Gastroesophageal sphincter (tissue), 4 donors: Measurements from ENCODE around the gene KIDINS220. TPM values are rescaled to one million over a fixed set of nuclear protein-coding genes. Genes with fewer than 3 reads are reported as not detected.

Experiments used
- ATAC-seq: fragments of 150-250 bp; one replicate; pipeline ENCODE4 v1.9.1; 2016; ENCODE audit warnings: mild to moderate bottlenecking, moderate library complexity
- H3K27ac ChIP-seq, 4 donors: fragments of 200-600 bp; sonication (generic) in 3 of 4; 1 replicate in 3 of 4; 2 replicates in 1 of 4; pipeline ENCODE4 v1.5.1; 2016 to 2019
- H3K27me3 ChIP-seq: fragments of 200-600 bp; sonication (generic); one replicate; pipeline ENCODE4 v1.5.1; 2019
- H3K36me3 ChIP-seq, 2 donors: fragments of 200-600 bp; sonication (generic); one replicate each; pipeline ENCODE4 v1.5.1; 2019; ENCODE audit warnings: control low read depth in 1 of 2
- H3K4me1 ChIP-seq, 3 donors: fragments of 200-600 bp; sonication (generic); 1 replicate in 2 of 3; 2 replicates in 1 of 3; pipeline ENCODE4 v1.5.1; 2016 to 2019; ENCODE audit warnings: control low read depth in 2 of 3
- H3K4me3 ChIP-seq, 2 donors: fragments of 200-600 bp; sonication (generic); one replicate each; pipeline ENCODE4 v1.5.1; 2019; ENCODE audit warnings: mild to moderate bottlenecking in 1 of 2, moderate library complexity in 1 of 2
- H3K9me3 ChIP-seq, 3 donors: fragments of 200-600 bp; sonication (generic); one replicate each; pipeline ENCODE4 v1.5.1; 2017 to 2019; ENCODE audit warnings: control low read depth in 2 of 3
- EP300 ChIP-seq: sonication (generic); formaldehyde crosslinking; IDR thresholded peaks from one replicate; pipeline ENCODE4 v1.6.1; 2017; ENCODE audit warnings: antibody characterized with exemption, mild to moderate bottlenecking
- POLR2A ChIP-seq, 2 donors: fragments of 450-650 bp; IDR thresholded peaks; one replicate each; pipeline ENCODE4 v1.6.1; 2017; ENCODE audit warnings: antibody characterized with exemption in 2 of 2, mild to moderate bottlenecking in 2 of 2, moderate library complexity in 1 of 2
- POLR2AphosphoS5 ChIP-seq: sonication (generic); formaldehyde crosslinking; IDR thresholded peaks from one replicate; pipeline ENCODE4 v1.6.1; 2017; ENCODE audit warnings: antibody characterized with exemption
- WGBS, 2 donors: methylation state at CpG; one replicate each; pipeline ENCODE4 v1.1.5; 2018; ENCODE audit warnings: low coverage in 1 of 2; 5-methylcytosine and 5-hydroxymethylcytosine counted together
- total RNA-seq, 4 donors: library from RNA; depleted of rRNA; stranded (reverse); fragments of >200 nt; gene quantifications; one replicate each; pipeline ENCODE4 v1.1.0, GENCODE V29; 2016
- TF ChIP-seq, protein P1 (sequence below), 4 experiments: fragments of 200-600 bp in 2 of 4; fragments of 450-650 bp in 2 of 4; sonication (generic) in 1 of 4; IDR thresholded peaks; one replicate each; pipeline ENCODE4 v1.5.1; 2017 to 2019; ENCODE audit warnings: antibody characterized with exemption in 4 of 4, mild to moderate bottlenecking in 2 of 4, moderate library complexity in 2 of 4

The KIDINS220 gene
- total RNA-seq, 4 donors from 2014 or later: 73.3 to 122 (median 88.9) TPM

DNA sequence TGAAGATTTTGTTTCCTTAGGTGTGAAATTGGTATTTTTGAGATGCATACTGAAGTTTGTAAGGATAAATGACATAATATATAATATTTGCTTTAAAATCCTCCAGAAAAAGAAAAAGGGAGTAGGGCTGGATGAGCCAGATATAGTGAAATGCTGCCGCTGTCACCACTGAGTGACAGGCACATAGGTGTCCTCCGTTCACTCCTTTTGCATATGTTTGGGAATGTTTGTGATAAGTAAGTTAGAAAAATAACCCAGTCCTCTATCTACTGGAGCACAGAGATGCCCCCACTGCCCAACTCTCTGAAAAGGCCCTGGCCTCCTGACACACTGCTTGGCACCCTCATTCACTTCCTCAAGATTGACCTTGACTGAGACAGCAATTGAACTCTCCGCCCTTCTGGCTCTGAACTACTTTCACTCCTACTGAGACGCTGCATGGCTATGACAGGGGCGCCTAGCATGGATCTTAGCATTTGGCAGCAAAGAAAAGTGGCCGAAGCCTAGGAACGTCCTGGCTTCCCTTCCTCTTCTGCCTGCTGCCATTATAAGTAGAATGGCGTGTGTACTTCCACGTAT is 145.5 kb downstream of the KIDINS220 start:
- ATAC-seq: no peak
- Histone ChIP-seq H3K27ac (no peak overlapping the region), H3K36me3 (no peaks in the 10 kb centered on the region), H3K4me1 (peaks cover 0 to 7% (median 0%) of the 10 kb centered on the region in 3 donors), H3K27me3 (peaks cover 11% of the 10 kb centered on the region), H3K4me3 (no peak overlapping the region), H3K9me3 (no peaks in the 10 kb centered on the region)
- 85 to 86% methylated on average over 6 to 9 of the region's 9 CpGs for WGBS, 2 donors
- TF ChIP-seq EP300 (no peak), POLR2AphosphoS5 (no peak), POLR2A (IDR thresholded peaks at IDR 0.05) (no peak)
- TF ChIP-seq, protein P1, sequence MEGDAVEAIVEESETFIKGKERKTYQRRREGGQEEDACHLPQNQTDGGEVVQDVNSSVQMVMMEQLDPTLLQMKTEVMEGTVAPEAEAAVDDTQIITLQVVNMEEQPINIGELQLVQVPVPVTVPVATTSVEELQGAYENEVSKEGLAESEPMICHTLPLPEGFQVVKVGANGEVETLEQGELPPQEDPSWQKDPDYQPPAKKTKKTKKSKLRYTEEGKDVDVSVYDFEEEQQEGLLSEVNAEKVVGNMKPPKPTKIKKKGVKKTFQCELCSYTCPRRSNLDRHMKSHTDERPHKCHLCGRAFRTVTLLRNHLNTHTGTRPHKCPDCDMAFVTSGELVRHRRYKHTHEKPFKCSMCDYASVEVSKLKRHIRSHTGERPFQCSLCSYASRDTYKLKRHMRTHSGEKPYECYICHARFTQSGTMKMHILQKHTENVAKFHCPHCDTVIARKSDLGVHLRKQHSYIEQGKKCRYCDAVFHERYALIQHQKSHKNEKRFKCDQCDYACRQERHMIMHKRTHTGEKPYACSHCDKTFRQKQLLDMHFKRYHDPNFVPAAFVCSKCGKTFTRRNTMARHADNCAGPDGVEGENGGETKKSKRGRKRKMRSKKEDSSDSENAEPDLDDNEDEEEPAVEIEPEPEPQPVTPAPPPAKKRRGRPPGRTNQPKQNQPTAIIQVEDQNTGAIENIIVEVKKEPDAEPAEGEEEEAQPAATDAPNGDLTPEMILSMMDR (IDR thresholded peaks at IDR 0.05): no peak

GRCh38 chr2:8685697-8686358 is 151.6 kb downstream of the KIDINS220 start:
- WGBS, 2 donors: no CpG with 5 or more reads among the region's 50 CpGs
- no peaks in the 10 kb centered on the region for H3K36me3 ChIP-seq
- peaks cover 0 to 27% (median 5%) of the 10 kb centered on the region in 3 donors for H3K4me1 ChIP-seq

DNA sequence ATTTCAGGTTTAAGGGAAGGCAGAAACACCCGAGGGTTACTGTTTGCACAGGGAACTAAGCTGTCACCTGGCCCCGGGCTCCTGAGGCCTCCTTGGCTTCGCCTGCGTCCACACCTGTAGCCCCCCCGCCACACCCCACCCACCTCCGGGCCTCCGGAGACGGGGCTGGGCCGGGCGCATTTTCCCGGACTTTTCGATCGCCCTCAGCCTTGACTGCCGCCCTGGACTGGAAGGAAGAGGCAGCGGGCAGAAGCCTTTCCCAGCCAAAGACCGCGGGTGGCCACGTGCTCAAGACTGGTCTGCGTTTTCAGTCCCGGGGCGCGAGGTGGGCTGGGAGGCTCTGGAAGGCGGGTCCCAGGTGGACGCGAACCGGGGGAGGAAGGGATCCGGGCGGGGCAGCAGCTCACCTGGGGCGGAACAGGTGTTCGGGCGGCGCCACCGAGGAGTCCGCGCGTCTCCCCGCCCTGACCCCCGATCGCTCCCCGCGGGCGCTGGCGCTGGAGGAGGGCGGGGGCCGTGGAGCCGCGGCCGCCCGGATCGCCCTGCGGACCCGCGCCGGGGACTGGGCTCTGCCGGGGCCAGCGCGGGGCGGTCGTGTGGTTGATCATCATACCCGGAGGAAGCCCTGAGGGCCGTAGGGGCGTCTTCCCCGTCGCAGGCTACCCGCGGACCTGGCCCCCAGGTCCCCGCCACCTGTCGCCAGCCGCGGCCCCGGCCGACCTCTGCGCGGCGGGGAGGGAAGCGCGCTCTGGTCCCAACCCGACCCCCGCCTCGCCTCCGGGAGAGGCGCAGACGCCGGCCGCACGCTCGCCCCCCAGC is 152.3 kb downstream of the KIDINS220 start:
- Histone ChIP-seq H3K36me3 (no peaks in the 10 kb centered on the region), H3K9me3 (no peaks in the 10 kb centered on the region), H3K27ac (peak overlapping the region; percentile 40 to 99 (median 89)), H3K4me3 (peak overlapping the region; percentile 83 to 89), H3K27me3 (no peaks in the 10 kb centered on the region), H3K4me1 (peaks cover 0 to 35% (median 9%) of the 10 kb centered on the region in 3 donors)
- 5% methylated on average over 5 of the region's 87 CpGs; no CpG with 5 or more reads in 1 of the 2 donors for WGBS, 2 donors
- ATAC-seq: peak; percentile 1
- TF ChIP-seq POLR2A (IDR thresholded peaks at IDR 0.05) (peak; percentile 18 to 30), POLR2AphosphoS5 (no peak)

More at GRCh38 chr2:8685697-8686358, 151.6 kb downstream of the KIDINS220 start:
- H3K27ac ChIP-seq: peak overlapping the region; percentile 40 to 99 (median 89)
- H3K27me3 ChIP-seq: no peaks in the 10 kb centered on the region
- peak; percentile 26 for ATAC-seq
- TF ChIP-seq, protein P1 (IDR thresholded peaks at IDR 0.05): peak; percentile 97 to 99 (median 99)
- TF ChIP-seq POLR2A (IDR thresholded peaks at IDR 0.05): no peak
- H3K9me3 ChIP-seq: no peaks in the 10 kb centered on the region
- H3K4me3 ChIP-seq: peak overlapping the region; percentile 83 to 89

- 6% methylated on average over 3 of the region's 3 CpGs for WGBS, 2 donors
- no peak for ATAC-seq
- Histone ChIP-seq H3K27me3 (no peaks in the 10 kb centered on the region), H3K9me3 (no peaks in the 10 kb centered on the region), H3K36me3 (no peaks in the 10 kb centered on the region), H3K4me1 (peaks cover 0 to 41% (median 10%) of the 10 kb centered on the region in 3 donors), H3K4me3 (peak overlapping the region; percentile 83 to 89), H3K27ac (peak overlapping the region; percentile 40 to 99 (median 89))
- TF ChIP-seq POLR2AphosphoS5 (peak; percentile 14), EP300 (no peak), POLR2A (IDR thresholded peaks at IDR 0.05) (peak in 1 of 2 donors; percentile 11)
- TF ChIP-seq, protein P1 (IDR thresholded peaks at IDR 0.05): no peak
These were observed 152.9 kb downstream of the KIDINS220 start for GRCh38 chr2:8684540-8684877.
